HG03103 (cell line): ENCODE measurements around the gene CDK14.

ENCODE experiments used
- ATAC-seq: cut with Tn5 transposase; IDR thresholded peaks from one replicate; pipeline ENCODE4 v1.9.1; 2021; ENCODE audit warnings: low read depth; ENCODE audit not compliant: unreplicated experiment

The CDK14 gene

DNA sequence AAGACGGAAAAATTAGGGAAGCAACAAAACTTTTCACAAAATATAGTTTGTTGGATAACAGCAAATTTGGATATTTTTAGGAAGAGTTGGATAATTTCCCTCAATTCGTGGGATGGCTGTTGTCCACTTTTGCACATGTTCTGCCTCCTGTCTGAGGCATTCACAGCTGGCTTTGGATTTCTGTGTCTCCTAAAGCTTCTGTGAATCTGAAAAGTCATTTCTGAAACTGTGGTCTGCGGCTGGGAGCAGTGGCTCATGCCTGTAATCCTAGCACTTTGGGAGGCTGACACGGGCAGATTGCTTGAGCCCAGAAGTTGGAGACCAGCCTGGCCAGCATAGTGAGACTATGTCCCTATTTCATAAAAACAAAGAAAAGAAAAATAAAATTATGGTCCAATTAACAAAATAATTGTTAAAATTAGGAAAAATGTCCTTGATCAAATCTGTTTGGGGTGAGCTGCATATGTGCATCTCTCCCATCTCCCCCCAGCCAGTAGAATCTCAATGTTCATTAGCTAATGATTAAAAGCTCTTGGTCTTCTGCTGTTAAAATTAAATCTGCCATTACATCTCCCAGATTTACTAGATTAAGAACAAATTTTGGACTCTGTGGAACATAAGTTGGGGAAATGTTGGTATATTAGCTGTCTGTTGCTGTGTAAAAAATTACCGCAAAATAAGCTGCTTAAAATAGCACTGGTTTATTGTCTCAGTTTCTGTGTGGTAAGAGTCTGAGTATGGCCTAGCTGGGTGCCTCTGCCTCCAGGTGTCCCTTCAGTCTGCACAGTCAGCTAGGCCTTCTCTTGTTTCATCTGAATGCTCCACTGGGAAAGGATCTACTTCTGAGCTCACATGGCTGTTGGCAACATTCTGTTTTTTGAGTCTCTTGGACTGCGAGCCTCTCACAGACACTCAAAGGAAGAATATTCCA, 336.1 kb downstream of the CDK14 start:
- peak; percentile 98 for ATAC-seq

DNA sequence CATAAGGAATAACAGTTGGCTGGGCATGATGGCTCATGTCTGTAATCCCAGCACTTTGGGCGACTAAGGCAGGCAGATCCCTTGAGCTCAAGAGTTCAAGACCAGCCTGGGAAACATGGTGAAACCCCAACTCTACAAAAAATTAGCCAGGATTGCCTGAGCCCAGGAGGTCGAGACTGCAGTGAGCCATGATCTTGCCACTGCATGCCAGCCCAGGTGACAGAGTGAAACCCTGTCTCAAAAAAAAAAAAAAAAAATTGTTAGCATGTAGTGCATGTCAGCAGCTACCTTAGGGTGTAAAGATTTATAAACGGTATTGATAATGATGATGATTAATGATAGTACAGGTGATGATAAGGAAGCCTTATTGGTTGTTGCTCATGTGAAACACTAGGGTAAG, 336.9 kb downstream of the CDK14 start:
- ATAC-seq, result no peak

DNA sequence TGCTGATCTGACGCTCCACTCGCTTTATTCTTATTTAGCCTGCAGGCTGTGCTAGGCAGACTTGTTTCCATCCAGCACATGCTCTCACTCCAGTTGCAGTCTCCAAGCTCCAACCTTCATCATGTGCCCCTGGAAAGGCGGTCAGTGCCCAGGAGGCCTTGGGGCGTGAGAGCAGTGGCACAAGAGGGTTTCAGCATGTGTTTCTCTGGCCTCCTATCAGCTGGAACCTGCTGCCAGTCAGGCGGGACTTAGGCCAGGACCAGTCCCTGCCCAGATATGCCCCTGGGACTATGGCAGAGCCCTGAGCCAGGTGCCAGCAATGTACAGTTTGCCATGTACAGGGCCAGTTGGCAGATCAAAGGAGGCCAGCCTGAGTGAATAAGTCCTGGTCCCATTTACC, 337.9 kb downstream of the CDK14 start:
- no peak for ATAC-seq

DNA sequence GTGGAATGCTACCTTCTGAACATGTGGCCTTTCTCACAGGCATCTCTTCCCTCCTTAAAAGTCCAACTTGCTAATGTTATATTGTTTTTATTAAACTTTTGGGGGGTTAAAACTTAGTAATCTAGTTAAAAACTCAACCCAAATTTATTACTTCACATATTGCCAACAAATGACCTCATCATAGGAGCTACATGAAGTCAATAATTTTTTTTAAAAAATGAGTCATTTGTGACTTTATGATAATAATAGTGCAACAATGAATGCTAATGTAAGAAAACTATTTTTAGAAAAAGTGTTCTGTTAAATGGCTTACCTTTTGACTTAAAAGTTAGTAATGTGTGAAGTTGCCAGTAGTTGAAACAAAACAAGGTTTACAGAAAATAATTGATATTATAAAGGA, 342.2 kb downstream of the CDK14 start:
- no peak for ATAC-seq

DNA sequence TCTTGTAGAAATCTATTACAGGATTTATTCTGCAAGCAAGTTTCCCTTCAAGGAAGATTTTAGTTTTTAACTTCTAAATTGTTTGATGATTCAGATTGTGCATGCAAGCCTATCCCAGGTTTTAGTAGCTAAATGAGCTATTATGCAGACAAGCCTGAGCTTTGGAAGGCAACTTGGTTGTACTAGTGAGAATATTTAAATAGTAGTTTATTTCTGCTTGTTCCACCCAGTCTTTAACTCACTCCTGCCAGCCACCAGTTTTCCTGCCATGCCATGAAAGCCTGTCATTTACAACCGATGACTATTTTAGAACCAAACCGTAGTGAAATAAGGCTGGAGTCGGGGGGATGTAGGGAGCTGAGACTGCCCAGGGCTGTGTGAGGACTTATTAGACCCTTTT, 343.5 kb downstream of the CDK14 start:
- ATAC-seq, result no peak

DNA sequence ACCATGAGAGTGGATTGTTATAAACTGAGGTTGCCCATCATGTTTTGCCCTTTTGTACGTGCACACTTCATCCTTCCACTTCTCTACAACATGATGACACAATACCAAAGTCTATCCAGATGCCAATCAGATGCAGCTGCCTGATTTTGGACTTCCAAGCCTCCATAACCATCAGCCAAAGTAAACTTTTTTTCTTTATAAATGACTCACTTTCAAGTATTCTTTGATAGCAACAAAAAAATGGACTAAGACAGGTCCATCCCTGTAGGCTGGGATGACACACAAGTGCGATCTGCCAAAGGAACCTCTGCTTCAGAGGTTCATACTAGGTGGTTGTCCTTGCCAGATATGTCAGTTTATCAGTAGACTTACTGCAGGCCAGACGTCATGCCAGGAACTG, 347.9 kb downstream of the CDK14 start:
- ATAC-seq, result no peak

DNA sequence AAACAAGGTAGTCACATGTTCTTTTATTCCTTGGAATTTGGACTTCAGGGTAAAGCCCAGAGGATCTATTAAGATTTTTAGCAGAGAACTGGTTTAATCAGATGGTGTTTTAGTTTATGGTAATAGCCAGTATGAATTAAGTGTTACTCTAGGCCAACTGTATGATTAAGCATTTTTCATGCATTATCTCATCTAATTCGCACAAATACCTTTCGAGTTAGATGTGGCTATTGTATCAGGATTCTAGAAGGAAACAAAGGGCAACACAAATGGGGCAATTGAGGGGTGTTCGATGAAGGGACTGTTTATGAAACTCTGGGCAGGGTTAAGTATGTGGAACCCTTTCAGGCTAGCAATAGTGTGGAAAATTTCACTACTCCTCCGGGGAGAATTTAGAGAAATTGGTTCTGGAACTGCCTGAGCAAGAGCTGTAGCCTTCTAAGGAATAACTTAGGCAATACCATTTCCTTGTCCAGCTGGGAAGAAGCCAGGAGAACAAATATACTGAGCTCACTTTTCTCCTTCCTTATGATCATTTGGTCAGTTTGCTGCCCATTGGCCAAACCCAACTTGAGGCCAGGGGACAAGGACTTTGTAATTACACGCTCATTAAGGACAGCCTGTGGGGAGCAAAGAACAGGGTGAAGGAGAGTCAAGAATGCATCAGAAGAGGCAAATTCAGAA, 349.1 kb downstream of the CDK14 start:
- ATAC-seq, result no peak

DNA sequence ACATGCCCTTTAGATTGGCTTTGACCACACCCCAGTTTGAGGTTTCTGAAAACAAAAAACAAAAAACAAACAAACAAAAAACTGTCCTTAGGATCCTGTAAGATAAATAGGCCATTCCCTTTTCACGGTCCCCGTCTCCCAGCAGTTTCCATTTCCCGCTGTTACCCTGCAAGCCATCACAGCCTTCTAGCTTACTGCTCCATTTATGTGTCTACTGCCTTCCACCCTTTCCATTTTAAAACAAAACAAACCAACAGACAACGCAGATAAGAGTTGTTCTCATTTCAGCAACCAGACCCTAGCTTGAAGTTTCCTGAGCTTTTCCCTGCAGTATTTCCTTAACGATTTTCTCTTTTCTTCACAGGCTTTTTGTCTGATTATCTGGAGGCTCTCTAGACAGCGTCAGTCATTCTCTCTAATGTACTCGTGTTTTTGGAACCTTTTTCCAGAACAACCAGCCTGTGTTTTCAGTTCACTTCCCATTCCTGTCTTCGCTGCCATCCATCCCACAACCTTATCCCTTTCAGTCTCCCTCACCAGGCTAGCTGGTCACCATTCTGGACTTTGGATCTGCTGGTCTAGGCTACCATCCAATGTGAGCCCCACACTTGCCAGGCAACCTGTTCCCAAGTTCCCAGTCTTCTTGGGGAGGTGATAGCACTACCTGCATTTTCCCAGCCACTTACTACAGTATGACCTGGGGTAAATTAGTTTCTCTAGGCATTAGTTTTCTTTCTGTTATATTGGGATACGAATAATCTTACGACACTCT, 350.8 kb downstream of the CDK14 start:
- no peak for ATAC-seq

DNA sequence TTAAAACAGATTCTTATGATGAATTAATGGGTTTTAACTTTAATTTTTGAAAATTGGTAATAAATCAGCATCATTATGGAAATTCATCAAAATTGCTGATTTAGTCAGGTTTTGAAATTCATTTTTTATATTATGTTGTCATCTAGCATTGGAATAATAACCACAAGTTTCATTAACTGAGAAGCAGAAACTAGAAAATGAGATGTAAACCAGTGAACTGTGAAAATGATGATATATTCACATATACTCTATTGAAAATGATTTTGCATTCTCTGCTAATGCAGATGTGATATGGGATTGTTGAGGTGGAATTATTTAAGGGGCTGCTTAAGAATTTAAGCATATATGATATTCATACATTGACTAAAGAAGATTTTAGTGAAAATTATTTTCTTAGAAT, 352.0 kb downstream of the CDK14 start:
- ATAC-seq, result no peak

DNA sequence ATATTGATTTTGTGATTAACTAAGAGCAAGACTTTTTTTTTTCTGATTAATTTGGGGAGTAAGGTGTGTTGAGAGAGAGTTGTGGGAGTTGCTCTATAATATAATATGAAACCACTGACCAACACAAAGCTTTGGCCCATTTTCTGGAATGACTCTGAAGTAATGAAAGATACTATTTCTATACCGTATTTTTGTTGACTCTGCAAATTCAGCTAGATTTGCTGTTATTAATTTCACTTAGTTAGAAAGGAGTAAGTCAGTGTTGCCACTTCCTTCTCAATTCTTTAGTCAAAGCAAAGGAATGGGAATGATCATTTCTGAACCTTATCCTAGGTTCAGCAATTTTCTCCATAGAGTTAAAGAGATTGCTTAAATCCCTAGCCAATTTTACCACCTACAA, 355.1 kb downstream of the CDK14 start:
- no peak for ATAC-seq

DNA sequence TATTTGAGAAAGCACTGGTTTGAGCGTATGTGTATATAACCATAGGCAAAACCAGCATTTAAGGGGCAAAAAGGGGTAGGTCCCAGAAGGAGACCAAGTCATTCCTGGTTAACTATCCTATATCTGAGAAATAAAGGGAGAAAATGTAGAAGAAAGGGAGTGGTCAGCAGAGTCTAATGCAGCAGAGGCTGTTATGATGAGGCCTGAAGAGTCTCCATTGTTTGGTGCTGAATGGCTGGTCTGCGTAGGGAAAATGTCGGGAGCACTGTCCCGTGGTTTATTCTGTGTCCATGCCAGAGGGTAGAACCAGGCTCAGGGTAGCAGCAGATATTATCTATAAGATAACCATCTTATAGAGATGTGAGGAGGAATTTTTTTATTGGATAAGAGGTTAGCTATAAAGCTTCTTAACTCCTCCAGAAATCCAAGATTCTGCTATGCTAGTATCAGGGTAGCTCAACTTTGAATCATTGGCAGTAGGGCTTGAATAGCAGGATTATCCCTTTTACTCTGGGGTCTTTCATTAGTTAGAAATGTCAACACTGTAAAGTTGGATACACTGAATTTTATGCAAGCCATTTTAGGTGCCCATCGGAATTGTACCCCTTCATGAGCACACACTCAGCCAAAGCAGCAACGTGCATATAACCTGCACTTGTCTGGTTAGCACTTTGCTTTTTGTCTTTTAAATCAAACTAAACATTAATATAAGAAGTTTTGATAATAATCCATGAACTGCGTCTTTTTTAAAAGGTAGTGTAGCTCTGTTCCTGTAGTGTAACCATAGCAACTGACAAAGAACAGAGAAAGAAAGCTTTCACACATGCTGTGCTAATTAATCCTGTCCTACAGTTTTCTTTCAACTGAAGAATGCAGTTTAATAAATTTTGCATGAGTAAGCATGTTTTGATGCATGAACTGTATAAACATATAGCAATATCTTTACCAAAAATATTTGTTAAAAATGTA, 356.1 kb downstream of the CDK14 start:
- ATAC-seq, result no peak

DNA sequence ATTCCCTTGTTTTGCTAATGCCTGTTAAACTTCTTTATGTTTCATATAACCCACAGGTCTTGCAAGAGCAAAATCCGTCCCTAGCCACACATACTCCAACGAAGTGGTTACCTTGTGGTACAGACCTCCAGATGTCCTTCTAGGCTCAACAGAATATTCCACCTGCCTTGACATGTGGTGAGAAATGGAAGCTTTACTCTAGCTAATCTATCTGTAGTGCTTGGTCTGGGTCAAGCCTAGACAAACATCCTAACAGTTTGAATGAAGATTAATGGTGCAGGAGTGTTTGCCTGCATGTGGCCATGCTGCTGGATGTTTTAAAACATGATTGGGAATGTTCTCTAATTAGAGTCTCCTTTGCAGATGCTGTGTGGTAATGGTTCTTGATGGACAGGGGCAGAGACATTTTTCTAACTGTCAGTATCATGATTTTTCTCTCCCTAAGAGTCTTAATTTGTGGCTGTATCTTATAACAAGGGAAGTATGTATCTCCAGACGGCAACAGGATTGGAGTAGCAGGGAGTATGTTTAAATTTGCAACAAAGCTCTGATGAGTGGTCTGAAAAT, 359.6 kb downstream of the CDK14 start:
- no peak for ATAC-seq

DNA sequence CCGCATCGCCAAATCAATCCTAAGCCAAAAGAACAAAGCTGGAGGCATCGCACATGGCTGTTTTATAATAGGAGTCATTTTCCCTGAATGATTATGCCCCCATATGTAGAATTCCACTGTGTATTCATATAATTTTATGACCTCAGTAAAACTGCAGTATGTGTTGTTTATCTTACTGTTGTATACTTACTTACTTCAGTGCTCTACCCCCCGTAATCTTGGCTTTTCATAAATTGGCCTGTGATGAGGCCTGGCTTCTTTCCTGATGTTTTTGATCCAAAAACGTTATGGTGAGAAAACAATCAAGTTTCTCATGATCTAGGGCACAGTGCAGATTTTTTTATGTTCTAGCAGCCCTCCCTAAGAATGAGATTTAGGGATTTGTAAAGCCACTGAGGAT, 361.8 kb downstream of the CDK14 start:
- ATAC-seq, result no peak

DNA sequence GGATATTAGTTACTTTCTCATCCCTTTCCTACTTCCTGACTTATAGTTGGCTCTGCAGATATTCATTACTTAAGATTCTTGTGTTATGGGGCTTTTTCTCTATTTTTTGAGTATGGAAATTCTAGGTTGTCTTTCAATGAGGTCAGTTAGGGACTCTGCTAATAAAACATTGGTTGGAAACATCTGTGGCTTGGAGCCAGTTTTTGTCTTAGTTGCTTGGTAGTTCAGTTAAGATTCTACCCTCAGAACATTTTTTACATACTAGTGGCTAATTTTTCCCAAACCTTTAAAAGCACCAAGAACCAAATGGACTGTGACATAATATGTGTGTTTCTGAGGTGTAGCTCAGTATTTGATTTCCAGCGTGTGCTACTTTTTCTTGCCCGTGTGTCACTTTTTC, 362.5 kb downstream of the CDK14 start:
- no peak for ATAC-seq

DNA sequence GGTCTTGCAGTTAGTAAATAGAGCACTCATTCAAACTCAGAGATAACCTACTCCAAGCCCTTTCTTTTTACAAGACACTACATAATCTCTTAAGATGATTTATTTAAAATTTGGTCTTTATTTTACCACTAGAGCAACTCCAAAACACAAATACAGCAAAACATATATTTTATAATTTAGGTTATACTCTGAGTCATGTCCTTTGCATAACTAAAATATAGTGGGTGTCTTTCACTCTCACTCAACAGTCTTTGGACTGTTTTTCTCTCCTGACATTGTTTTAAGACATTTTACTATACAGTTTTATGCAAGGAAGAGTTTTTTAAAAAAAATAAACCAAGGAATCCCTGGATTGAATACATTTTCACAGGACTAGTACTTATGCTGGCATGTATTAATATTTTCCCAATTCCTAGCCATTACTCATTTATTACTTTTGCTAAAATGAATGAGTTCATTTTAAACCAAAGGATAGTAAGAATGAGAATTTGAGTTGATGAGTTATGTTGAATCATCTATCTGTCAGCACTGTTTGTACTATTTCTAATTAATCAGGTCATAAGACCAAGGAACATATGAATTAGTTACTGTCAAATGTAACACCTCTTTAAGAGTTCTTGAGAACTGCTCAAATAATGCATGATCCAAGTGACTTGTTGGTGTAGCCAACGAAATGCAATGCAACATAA, 365.1 kb downstream of the CDK14 start:
- no peak for ATAC-seq

DNA sequence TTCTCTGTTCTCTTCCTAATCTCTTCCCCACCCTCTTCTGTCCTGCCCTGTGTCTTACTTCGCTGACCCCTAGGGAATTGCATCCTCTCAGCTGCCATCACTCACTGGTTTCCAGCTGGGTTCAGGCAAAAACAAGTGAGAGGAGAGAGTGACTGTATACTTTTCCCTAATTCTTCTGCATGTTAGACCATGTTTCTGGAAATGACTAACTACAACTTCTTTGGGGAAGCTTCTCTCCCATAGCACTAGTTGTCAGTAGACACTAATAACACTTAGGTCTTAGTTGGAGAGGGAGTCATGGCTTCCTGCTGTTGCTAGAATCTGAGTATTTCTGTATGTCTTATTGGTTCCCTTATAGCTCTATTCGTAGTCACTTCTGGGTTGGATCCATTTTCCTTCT, 369.1 kb downstream of the CDK14 start:
- ATAC-seq, result no peak

DNA sequence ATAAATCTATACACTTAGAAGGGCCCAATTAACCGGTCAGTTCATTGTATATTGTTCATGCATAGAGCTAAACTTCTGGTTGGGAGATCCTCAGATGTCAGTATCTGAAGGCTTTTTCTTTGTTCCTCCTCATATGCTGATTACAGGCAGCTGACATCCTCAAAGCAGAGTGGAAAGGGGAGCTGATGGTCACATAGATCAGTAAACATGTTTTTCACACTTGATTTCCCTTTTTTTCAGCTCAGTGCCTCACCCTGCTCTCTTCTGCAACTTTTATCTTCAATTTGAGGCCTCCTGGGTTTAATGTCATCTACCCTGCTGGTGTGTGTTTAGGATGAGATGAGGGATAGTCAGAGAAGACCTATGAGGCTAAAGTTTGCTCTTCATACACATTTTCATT, 370.2 kb downstream of the CDK14 start:
- no peak for ATAC-seq

DNA sequence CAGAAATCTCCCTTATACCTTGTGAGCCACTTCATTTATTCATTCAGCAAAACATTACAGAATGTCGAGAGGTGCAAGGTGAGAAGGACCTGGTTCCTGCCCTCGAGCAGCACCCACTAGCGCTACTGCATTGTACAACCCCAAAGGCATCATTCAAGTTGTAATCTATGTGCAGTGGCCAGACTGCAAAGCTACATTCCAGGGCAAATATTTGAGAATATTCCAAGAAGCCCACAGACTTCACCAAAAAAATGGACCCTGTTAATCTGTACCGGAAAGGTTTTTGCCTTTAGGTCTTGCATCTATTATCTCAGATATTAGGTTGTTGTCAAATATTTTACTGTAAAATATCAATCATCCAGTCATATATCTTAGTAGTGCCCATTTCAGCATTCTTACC, 372.8 kb downstream of the CDK14 start:
- ATAC-seq, result no peak

DNA sequence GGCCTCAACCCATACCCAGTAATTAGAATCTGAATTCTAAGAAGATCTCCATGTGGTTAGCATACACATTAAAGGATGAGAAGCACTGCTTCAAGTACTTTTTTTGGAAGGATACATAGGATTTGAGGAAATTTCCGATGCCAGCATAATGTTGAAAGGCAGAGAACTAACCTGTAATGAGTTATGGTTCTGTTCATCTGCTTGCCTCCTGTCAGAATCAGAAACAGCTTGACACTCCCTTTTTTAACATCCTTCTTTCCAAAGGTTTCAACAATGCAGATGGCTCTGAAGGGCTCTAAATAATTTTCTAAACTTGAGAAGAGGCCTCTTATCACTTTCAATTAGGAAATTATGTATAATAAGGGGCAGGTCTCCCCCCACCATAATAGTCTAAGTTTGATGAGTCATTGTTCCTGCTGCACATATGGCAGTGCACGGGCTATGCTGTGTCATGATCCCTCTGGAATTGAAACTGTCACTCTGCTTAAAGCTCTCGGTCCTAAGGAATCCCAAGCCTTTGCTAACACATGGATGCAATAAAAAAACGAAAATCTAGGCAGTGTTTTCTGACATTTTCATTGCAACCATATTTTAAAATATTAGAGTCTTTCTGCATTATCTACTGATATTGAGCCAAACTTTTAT, 376.9 kb downstream of the CDK14 start:
- no peak for ATAC-seq
